Measurements from ENCODE around the gene TMTC2.

TMTC2 gene

DNA sequence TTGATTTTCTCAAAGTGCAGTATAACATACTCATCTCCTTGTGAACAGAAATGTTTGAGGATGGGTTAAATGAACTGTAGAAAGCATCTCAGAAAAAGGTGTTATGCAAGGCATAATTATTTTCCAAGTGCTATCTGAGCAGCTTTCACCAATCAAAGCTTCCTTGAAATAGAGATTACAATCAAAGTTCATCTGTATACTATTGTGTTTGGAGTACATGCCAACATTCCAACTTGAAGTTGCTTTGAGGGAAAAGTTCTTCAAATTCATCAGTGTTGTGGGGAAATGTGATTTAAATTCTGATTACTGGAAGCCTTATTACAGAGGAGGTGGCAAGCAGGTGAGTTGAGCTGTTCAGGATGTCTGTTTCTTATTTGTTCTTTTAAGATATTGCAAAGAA lies 68.2 kb downstream of the TMTC2 start:
- Histone ChIP-seq H3K4me1 (ENCODE audit: low read depth, poor library complexity, severe bottlenecking) (no peaks in the 10 kb centered on the region), H3K79me2 (ENCODE audit: insufficient read depth, low read depth) (no peaks in the 10 kb centered on the region), H2AFZ (ENCODE audit: low read depth) (no peak overlapping the region), H3K27ac (no peak overlapping the region), H3K27me3 (ENCODE audit: insufficient read depth, low read depth) (no peaks in the 10 kb centered on the region), H3K4me3 (IDR thresholded peaks at IDR 0.05; ENCODE audit: insufficient read depth, low read depth, low read length) (no peak overlapping the region), H3K4me2 (no peak overlapping the region), H3K9ac (no peak overlapping the region), H3K36me3 (ENCODE audit: insufficient read depth) (no peaks in the 10 kb centered on the region), H4K20me1 (ENCODE audit: insufficient read depth) (no peaks in the 10 kb centered on the region)
- TF ChIP-seq, protein P1, sequence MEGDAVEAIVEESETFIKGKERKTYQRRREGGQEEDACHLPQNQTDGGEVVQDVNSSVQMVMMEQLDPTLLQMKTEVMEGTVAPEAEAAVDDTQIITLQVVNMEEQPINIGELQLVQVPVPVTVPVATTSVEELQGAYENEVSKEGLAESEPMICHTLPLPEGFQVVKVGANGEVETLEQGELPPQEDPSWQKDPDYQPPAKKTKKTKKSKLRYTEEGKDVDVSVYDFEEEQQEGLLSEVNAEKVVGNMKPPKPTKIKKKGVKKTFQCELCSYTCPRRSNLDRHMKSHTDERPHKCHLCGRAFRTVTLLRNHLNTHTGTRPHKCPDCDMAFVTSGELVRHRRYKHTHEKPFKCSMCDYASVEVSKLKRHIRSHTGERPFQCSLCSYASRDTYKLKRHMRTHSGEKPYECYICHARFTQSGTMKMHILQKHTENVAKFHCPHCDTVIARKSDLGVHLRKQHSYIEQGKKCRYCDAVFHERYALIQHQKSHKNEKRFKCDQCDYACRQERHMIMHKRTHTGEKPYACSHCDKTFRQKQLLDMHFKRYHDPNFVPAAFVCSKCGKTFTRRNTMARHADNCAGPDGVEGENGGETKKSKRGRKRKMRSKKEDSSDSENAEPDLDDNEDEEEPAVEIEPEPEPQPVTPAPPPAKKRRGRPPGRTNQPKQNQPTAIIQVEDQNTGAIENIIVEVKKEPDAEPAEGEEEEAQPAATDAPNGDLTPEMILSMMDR (conservative IDR thresholded peaks at IDR 0.05; ENCODE audit: low read depth, low read length), result no peak

DNA sequence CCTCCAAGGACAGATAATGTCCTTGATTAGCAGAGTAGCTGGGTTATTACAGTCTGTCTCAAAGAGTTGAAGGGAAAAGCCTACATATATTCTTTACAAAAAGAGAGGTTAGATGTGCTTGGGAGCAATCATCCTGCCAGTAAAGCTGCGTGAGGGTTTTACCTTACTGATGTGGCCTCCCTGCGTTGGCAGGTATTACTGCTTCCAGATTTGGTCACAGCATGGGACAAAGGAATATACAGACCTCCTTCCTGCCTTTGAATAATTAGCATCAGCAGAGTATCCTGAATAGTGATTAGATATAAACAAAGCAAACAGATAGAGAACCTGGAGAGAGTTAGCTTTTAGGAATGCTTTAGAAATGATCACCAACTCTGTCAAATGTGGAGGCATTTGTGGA lies 69.6 kb downstream of the TMTC2 start:
- no peaks in the 10 kb centered on the region for H3K36me3 ChIP-seq (ENCODE audit: insufficient read depth)
- TF ChIP-seq, protein P1 (conservative IDR thresholded peaks at IDR 0.05; ENCODE audit: low read depth, low read length), result no peak
- no peak overlapping the region for H3K4me2 ChIP-seq
- H2AFZ ChIP-seq (ENCODE audit: low read depth), result no peak overlapping the region
- H4K20me1 ChIP-seq (ENCODE audit: insufficient read depth), result no peaks in the 10 kb centered on the region
- no peaks in the 10 kb centered on the region for H3K4me1 ChIP-seq (ENCODE audit: low read depth, poor library complexity, severe bottlenecking)
- H3K27ac ChIP-seq, result no peak overlapping the region
- no peaks in the 10 kb centered on the region for H3K79me2 ChIP-seq (ENCODE audit: insufficient read depth, low read depth)
- no peak overlapping the region for H3K4me3 ChIP-seq (IDR thresholded peaks at IDR 0.05; ENCODE audit: insufficient read depth, low read depth, low read length)
- no peaks in the 10 kb centered on the region for H3K27me3 ChIP-seq (ENCODE audit: insufficient read depth, low read depth)
- no peak overlapping the region for H3K9ac ChIP-seq

DNA sequence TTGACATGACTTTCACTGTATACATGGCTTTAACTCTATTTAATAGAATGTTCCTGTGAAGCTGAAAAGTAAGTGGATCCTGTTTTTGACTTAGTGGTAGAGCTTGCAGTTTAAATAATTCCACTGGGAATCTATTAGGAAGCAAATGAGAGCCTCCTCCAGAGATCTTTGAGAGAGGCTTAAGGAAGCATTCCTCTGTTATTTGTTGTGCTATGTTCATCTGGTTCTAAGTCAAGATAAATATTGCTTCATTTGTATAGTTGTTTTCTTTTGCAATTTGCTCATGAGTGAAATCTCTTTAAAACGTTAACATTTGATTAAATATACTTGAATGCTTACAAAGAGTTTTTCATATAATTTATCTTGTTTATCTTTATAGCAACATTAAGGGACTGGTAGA lies 70.4 kb downstream of the TMTC2 start:
- Histone ChIP-seq H3K79me2 (ENCODE audit: insufficient read depth, low read depth) (no peaks in the 10 kb centered on the region), H3K4me2 (no peak overlapping the region), H3K27me3 (ENCODE audit: insufficient read depth, low read depth) (no peaks in the 10 kb centered on the region), H2AFZ (ENCODE audit: low read depth) (no peak overlapping the region), H3K9ac (no peak overlapping the region), H3K4me1 (ENCODE audit: low read depth, poor library complexity, severe bottlenecking) (no peaks in the 10 kb centered on the region), H3K4me3 (IDR thresholded peaks at IDR 0.05; ENCODE audit: insufficient read depth, low read depth, low read length) (no peak overlapping the region), H3K27ac (no peak overlapping the region), H4K20me1 (ENCODE audit: insufficient read depth) (no peaks in the 10 kb centered on the region), H3K36me3 (ENCODE audit: insufficient read depth) (no peaks in the 10 kb centered on the region)
- TF ChIP-seq, protein P1 (conservative IDR thresholded peaks at IDR 0.05; ENCODE audit: low read depth, low read length), result no peak

DNA sequence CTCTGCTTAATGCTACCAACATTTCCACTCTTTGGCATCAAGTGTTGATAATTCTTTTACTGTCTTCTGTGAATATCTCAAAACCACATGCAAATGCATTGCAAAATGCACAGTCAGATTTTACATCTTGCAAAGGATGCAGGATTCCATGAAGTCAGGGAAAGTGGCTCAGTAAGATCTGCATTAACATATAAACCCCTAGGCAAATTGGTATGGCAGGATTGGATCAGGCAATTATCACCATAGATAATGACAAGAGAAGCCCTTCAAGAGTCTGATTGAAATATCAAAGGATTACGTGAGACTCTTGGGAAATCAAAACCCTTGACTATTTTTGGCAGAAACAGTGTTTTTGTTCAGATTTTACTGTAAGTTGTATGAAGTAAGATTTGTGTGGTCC lies 71.0 kb downstream of the TMTC2 start:
- Histone ChIP-seq H3K27me3 (ENCODE audit: insufficient read depth, low read depth) (no peaks in the 10 kb centered on the region), H3K4me3 (IDR thresholded peaks at IDR 0.05; ENCODE audit: insufficient read depth, low read depth, low read length) (no peak overlapping the region), H3K9ac (no peak overlapping the region), H3K4me1 (ENCODE audit: low read depth, poor library complexity, severe bottlenecking) (no peaks in the 10 kb centered on the region), H3K36me3 (ENCODE audit: insufficient read depth) (no peaks in the 10 kb centered on the region), H2AFZ (ENCODE audit: low read depth) (no peak overlapping the region), H3K4me2 (no peak overlapping the region), H3K27ac (no peak overlapping the region), H4K20me1 (ENCODE audit: insufficient read depth) (no peaks in the 10 kb centered on the region), H3K79me2 (ENCODE audit: insufficient read depth, low read depth) (no peaks in the 10 kb centered on the region)
- TF ChIP-seq, protein P1 (conservative IDR thresholded peaks at IDR 0.05; ENCODE audit: low read depth, low read length), result no peak

Data from KMS-11 (cell line).